Lower leg skin (tissue), 4 donors: ENCODE data around the gene AMBRA1. TPM values are rescaled to one million over a fixed set of nuclear protein-coding genes. Genes with fewer than 3 reads are reported as not detected.

Experiments used
- DNase-seq, 2 donors: peaks; one replicate each; pipeline ENCODE4 v3.0.0-alpha.2; 2019; ENCODE audit warnings: low spot score in 2 of 2
- H3K4me3 ChIP-seq: fragments of 200-600 bp; sonication (generic); 2 replicates; pipeline ENCODE4 v1.5.1; 2017; ENCODE audit warnings: mild to moderate bottlenecking, low read depth; ENCODE audit not compliant: poor library complexity, severe bottlenecking
- CTCF ChIP-seq, 3 donors: fragments of 450-650 bp; IDR thresholded peaks; one replicate each; pipeline ENCODE4 v1.5.1; 2016; ENCODE audit warnings: antibody characterized with exemption in 3 of 3, mild to moderate bottlenecking in 3 of 3, moderate library complexity in 2 of 3
- POLR2A ChIP-seq, 2 donors: fragments of 450-650 bp; IDR thresholded peaks; one replicate each; pipeline ENCODE4 v1.6.1; 2016 to 2017; ENCODE audit warnings: antibody characterized with exemption in 2 of 2, mild to moderate bottlenecking in 1 of 2, moderate library complexity in 1 of 2
- WGBS, 2 donors: methylation state at CpG; one replicate each; pipeline ENCODE4 v1.1.5; 2018; 5-methylcytosine and 5-hydroxymethylcytosine counted together
- intact Hi-C: fragments of 100-400 bp; cut with DNase I; formaldehyde crosslinking; loops from one replicate; pipeline ENCODE4 v1.15.0; 2023; ENCODE audit warnings: low total_unique reads
- total RNA-seq, 4 donors: library from RNA; depleted of rRNA; stranded (reverse); fragments of >200 nt; gene quantifications; one replicate each; pipeline ENCODE4 v1.1.0, GENCODE V29; 2016

The AMBRA1 gene
- total RNA-seq, 4 donors from 2014 or later = 31.5 to 67.5 (median 36.2) TPM

- WGBS, 2 donors = 94 to 100% methylated on average over 2 of the region's 2 CpGs
- intact Hi-C loops = no loop called here
- TF ChIP-seq CTCF (IDR thresholded peaks at IDR 0.05) (no peak), POLR2A (IDR thresholded peaks at IDR 0.05) (no peak)
- no peak overlapping the region for H3K4me3 ChIP-seq
- no peak for DNase-seq
These were observed 146.3 kb downstream of the AMBRA1 start for GRCh38 chr11:46447544-46447943.

- H3K4me3 ChIP-seq = no peak overlapping the region
- TF ChIP-seq CTCF (IDR thresholded peaks at IDR 0.05) (no peak), POLR2A (IDR thresholded peaks at IDR 0.05) (no peak)
- DNase-seq = no peak
- 64 to 71% methylated on average over 4 of the region's 4 CpGs for WGBS, 2 donors
- intact Hi-C loops = no loop called here
These were observed 147.7 kb downstream of the AMBRA1 start for GRCh38 chr11:46445920-46446771.

DNA sequence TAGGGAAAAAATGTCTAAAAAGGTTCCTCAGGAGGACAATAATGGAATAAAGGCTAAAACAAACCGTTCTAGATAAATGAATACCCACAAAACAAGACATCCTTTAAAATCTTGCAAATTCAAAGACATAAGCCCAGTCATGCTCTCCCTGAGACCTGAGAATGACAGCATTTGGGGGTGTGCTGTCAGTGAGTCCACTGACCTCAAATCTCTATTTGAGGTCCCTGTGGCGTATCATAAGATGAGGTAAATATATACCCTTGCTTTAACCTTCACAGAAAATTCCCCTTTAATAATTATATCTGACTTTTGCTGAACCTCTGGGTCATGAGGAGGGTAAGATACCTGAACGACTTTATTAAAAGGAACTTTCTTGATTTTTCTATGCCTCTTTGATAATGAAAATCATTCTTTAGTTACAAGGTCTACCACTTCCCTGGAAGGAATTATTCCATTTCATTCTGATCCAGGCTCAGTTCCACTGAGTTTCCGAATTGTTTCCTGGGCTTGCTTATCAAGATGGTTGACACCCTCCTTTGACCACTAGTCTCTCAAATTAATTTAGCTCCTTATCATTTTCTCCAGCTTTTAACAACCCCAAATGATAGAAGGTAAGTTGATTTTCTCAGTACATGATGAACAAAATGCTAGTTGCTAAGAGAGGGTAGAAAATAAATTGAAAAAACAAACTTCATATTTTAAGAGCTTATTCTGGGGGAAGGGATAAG lies 148.5 kb downstream of the AMBRA1 start:
- TF ChIP-seq CTCF (IDR thresholded peaks at IDR 0.05) = no peak
- TF ChIP-seq POLR2A (IDR thresholded peaks at IDR 0.05) = no peak
- intact Hi-C loops = no loop called here
- DNase-seq = no peak
- no peak overlapping the region for H3K4me3 ChIP-seq
- WGBS, 2 donors = 89 to 91% methylated on average over 4 of the region's 4 CpGs

DNA sequence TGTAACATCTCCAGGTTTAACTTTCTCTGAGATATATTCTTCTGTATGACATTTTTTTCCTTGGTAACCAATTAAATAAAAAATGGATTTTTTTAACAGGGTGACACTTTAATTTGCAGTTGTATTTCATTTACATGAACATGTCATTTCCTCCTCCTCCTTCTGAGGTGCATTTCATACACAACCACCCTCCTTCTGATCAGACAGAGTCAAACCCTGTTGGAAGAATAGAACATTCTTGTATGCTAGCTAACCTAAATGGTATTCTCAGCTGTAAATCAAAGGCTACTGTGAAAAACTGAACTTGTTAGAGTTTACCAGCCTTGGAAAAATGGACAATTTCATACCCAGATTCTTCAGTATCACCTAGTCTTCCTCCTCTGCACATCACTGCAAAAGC lies 149.5 kb downstream of the AMBRA1 start:
- intact Hi-C loops = no loop called here
- TF ChIP-seq POLR2A (IDR thresholded peaks at IDR 0.05) (no peak), CTCF (IDR thresholded peaks at IDR 0.05) (no peak)
- H3K4me3 ChIP-seq = no peak overlapping the region
- DNase-seq = no peak

- intact Hi-C loops = no loop called here
- no peak for DNase-seq
- 63 to 65% methylated on average over 4 of the region's 4 CpGs for WGBS, 2 donors
- no peak for TF ChIP-seq POLR2A (IDR thresholded peaks at IDR 0.05)
- TF ChIP-seq CTCF (IDR thresholded peaks at IDR 0.05) = no peak
- H3K4me3 ChIP-seq = no peak overlapping the region
These were observed 155.6 kb downstream of the AMBRA1 start for GRCh38 chr11:46438211-46438610.
